ENCODE data around the gene FAM72B.
"Not testable (repeated sequence)": the region's sequence is repeated elsewhere in the genome, so short reads cannot be mapped to it uniquely, and the experiment has no call there.

The FAM72B gene

DNA sequence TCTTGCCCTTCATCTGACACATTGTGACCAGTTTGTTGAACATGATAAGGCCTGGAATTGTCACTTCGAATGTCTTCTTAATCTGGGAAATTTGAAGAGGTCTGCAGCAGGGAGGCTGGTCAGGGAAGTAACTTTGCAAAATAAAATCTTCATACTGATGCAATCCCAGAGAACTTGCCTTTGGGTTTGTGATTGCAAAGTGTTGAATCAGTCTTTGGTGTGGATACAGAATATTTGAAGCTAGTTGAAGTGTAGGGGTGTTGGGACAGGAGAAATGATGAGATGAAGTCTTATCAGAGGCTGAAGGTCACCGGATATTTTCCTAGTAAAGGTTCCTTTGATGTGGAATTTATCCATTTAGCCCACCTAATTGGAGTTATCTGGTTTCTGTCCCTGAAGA is 42.8 kb upstream of the FAM72B start:
- no CpG with 5 or more reads among the region's 2 CpGs for WGBS (ENCODE audit: extremely low coverage, insufficient coverage, insufficient read length)
- not testable (repeated sequence) for H3K23ac ChIP-seq (ENCODE audit: low read length); H3K9ac ChIP-seq (ENCODE audit: low read length); H3K4me2 ChIP-seq (ENCODE audit: low read length); H3K18ac ChIP-seq (ENCODE audit: low read length); H3K4me1 ChIP-seq (ENCODE audit: control insufficient read depth in 1 of 2, insufficient read depth in 2 of 2, low read length in 2 of 2); H2BK120ac ChIP-seq (ENCODE audit: insufficient read depth, low read length, poor library complexity); H4K91ac ChIP-seq (ENCODE audit: low read depth, low read length); H3K27ac ChIP-seq (ENCODE audit: low read depth, low read length); DNase-seq; H4K12ac ChIP-seq (ENCODE audit: low read depth, low read length); H2BK5ac ChIP-seq (ENCODE audit: low read depth, low read length, poor library complexity); H3K79me2 ChIP-seq (ENCODE audit: control insufficient read depth, insufficient read depth, low read length, poor library complexity); H2AK5ac ChIP-seq (ENCODE audit: low read length); H3K4ac ChIP-seq (ENCODE audit: low read depth, low read length); H3K4me3 ChIP-seq (ENCODE audit: low read depth, low read length); H3K14ac ChIP-seq (ENCODE audit: low read length); H3K36me3 ChIP-seq (ENCODE audit: control insufficient read depth in 1 of 2, insufficient read depth in 2 of 2, low read length in 2 of 2); H3K9me3 ChIP-seq (ENCODE audit: insufficient read depth, low read depth, low read length); H2AFZ ChIP-seq (ENCODE audit: insufficient read depth, low read length, poor library complexity); H3K79me1 ChIP-seq (ENCODE audit: low read length); H2BK12ac ChIP-seq (ENCODE audit: low read length); H3K27me3 ChIP-seq (ENCODE audit: insufficient read depth, low read length); H4K8ac ChIP-seq (ENCODE audit: low read depth, low read length)

DNA sequence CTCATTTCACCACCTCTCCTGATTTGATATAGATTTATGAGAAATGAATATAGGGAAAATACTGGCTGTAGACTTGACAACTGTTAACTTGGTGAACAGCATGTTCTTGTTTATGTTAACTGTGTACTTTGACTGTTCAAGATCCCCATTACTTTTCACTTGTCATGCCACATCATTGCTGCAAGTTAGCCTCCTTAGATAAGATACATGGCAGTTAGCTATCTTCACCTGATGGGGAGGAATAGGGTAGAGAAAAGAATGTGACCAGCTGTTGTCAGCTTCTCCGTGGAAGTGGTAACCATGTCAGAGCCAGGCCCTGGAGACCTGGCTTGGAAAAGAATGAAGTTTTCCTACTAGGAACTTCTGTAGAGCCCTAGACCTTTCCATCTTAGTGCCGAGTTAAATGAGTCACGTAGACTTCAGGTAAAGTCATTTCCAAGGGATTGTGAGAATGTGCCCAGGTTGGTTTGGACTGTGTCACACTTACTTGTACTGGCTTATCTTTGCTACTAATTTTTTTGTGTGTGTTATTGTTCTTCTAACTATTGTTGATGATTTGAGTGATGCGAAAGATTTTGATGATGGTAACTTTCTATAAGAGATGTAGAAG is 42.3 kb upstream of the FAM72B start:
- not testable (repeated sequence) for H3K18ac ChIP-seq (ENCODE audit: low read length); H4K8ac ChIP-seq (ENCODE audit: low read depth, low read length); H2BK12ac ChIP-seq (ENCODE audit: low read length); H2BK5ac ChIP-seq (ENCODE audit: low read depth, low read length, poor library complexity); H3K36me3 ChIP-seq (ENCODE audit: control insufficient read depth in 1 of 2, insufficient read depth in 2 of 2, low read length in 2 of 2); H2BK120ac ChIP-seq (ENCODE audit: insufficient read depth, low read length, poor library complexity); H3K9ac ChIP-seq (ENCODE audit: low read length); H3K4me2 ChIP-seq (ENCODE audit: low read length); H3K9me3 ChIP-seq (ENCODE audit: insufficient read depth, low read depth, low read length); H4K12ac ChIP-seq (ENCODE audit: low read depth, low read length); H3K4me3 ChIP-seq (ENCODE audit: low read depth, low read length); DNase-seq; H3K27me3 ChIP-seq (ENCODE audit: insufficient read depth, low read length); H3K27ac ChIP-seq (ENCODE audit: low read depth, low read length); H4K91ac ChIP-seq (ENCODE audit: low read depth, low read length); H2AFZ ChIP-seq (ENCODE audit: insufficient read depth, low read length, poor library complexity); H3K4me1 ChIP-seq (ENCODE audit: control insufficient read depth in 1 of 2, insufficient read depth in 2 of 2, low read length in 2 of 2); H3K4ac ChIP-seq (ENCODE audit: low read depth, low read length); H2AK5ac ChIP-seq (ENCODE audit: low read length); H3K79me2 ChIP-seq (ENCODE audit: control insufficient read depth, insufficient read depth, low read length, poor library complexity); H3K79me1 ChIP-seq (ENCODE audit: low read length); H3K23ac ChIP-seq (ENCODE audit: low read length); H3K14ac ChIP-seq (ENCODE audit: low read length)
- WGBS (ENCODE audit: extremely low coverage, insufficient coverage, insufficient read length) = no CpG with 5 or more reads among the region's 4 CpGs

- not testable (repeated sequence) for H3K4me1 ChIP-seq (ENCODE audit: control insufficient read depth in 1 of 2, insufficient read depth in 2 of 2, low read length in 2 of 2); H3K14ac ChIP-seq (ENCODE audit: low read length); H2BK120ac ChIP-seq (ENCODE audit: insufficient read depth, low read length, poor library complexity); H3K4ac ChIP-seq (ENCODE audit: low read depth, low read length); H3K79me2 ChIP-seq (ENCODE audit: control insufficient read depth, insufficient read depth, low read length, poor library complexity); H3K4me2 ChIP-seq (ENCODE audit: low read length); H2AFZ ChIP-seq (ENCODE audit: insufficient read depth, low read length, poor library complexity); H4K12ac ChIP-seq (ENCODE audit: low read depth, low read length); H2BK12ac ChIP-seq (ENCODE audit: low read length); H3K27ac ChIP-seq (ENCODE audit: low read depth, low read length); H3K9me3 ChIP-seq (ENCODE audit: insufficient read depth, low read depth, low read length); H4K8ac ChIP-seq (ENCODE audit: low read depth, low read length); H3K27me3 ChIP-seq (ENCODE audit: insufficient read depth, low read length); H3K9ac ChIP-seq (ENCODE audit: low read length); H4K91ac ChIP-seq (ENCODE audit: low read depth, low read length); H3K23ac ChIP-seq (ENCODE audit: low read length); DNase-seq; H2AK5ac ChIP-seq (ENCODE audit: low read length); H3K36me3 ChIP-seq (ENCODE audit: control insufficient read depth in 1 of 2, insufficient read depth in 2 of 2, low read length in 2 of 2); H3K4me3 ChIP-seq (ENCODE audit: low read depth, low read length); H3K79me1 ChIP-seq (ENCODE audit: low read length); H3K18ac ChIP-seq (ENCODE audit: low read length); H2BK5ac ChIP-seq (ENCODE audit: low read depth, low read length, poor library complexity)
- WGBS (ENCODE audit: extremely low coverage, insufficient coverage, insufficient read length) = no CpG with 5 or more reads among the region's 4 CpGs
Measured at GRCh38 chr1:121224714-121225113, 40.6 kb upstream of the FAM72B start.

DNA sequence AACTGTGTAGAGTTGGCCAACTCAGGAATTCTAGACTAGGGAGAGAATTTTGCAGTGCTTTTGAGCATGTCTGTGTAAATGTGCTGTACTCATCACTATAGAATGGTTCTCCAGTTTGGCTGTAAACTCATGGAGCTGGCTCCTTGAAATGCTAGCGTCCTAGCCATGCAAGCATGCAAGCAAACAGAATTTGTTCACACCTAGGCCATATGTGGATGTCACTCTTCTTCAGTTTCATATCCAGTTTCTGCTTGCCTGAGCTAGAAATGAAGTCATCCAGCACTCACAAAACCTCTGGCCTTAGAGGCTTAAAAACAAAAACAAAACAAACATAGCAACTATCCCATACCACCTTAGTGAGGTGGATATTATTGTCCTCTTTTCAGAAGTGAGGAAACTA is 37.6 kb upstream of the FAM72B start:
- H4K8ac ChIP-seq (ENCODE audit: low read depth, low read length); H3K18ac ChIP-seq (ENCODE audit: low read length); H2BK5ac ChIP-seq (ENCODE audit: low read depth, low read length, poor library complexity); H3K4me2 ChIP-seq (ENCODE audit: low read length); H3K27ac ChIP-seq (ENCODE audit: low read depth, low read length); H3K36me3 ChIP-seq (ENCODE audit: control insufficient read depth in 1 of 2, insufficient read depth in 2 of 2, low read length in 2 of 2); H2BK120ac ChIP-seq (ENCODE audit: insufficient read depth, low read length, poor library complexity); H3K23ac ChIP-seq (ENCODE audit: low read length); H3K9ac ChIP-seq (ENCODE audit: low read length); H3K4ac ChIP-seq (ENCODE audit: low read depth, low read length); H3K9me3 ChIP-seq (ENCODE audit: insufficient read depth, low read depth, low read length); H2BK12ac ChIP-seq (ENCODE audit: low read length); H3K27me3 ChIP-seq (ENCODE audit: insufficient read depth, low read length); H3K4me3 ChIP-seq (ENCODE audit: low read depth, low read length); H4K91ac ChIP-seq (ENCODE audit: low read depth, low read length); H3K14ac ChIP-seq (ENCODE audit: low read length); H2AFZ ChIP-seq (ENCODE audit: insufficient read depth, low read length, poor library complexity); H3K79me2 ChIP-seq (ENCODE audit: control insufficient read depth, insufficient read depth, low read length, poor library complexity); H3K4me1 ChIP-seq (ENCODE audit: control insufficient read depth in 1 of 2, insufficient read depth in 2 of 2, low read length in 2 of 2); H4K12ac ChIP-seq (ENCODE audit: low read depth, low read length); H3K79me1 ChIP-seq (ENCODE audit: low read length); H2AK5ac ChIP-seq (ENCODE audit: low read length): not testable (repeated sequence)
- peak; percentile 24 to 58 for DNase-seq
- no CpG with 5 or more reads among the region's 1 CpG for WGBS (ENCODE audit: extremely low coverage, insufficient coverage, insufficient read length)
